NT2/D1 (cell line): ENCODE data around the gene FASTK.
A peak's percentile ranks its signal among the peaks of the same experiment; 100 is the strongest.

Experiments used
- DNase-seq: peaks from one replicate; pipeline ENCODE4 v3.0.0-alpha.2; 2011; ENCODE audit warnings: low read depth, low spot score
- H3K27me3 ChIP-seq: 2 replicates; pipeline ENCODE4 v1.6.0; 2011; ENCODE audit warnings: mild to moderate bottlenecking; ENCODE audit not compliant: insufficient read length, insufficient read depth
- H3K36me3 ChIP-seq: 2 replicates; pipeline ENCODE4 v1.6.1; 2011; ENCODE audit warnings: mild to moderate bottlenecking, low read length, mixed read lengths; ENCODE audit not compliant: insufficient read depth, insufficient read length
- H3K4me1 ChIP-seq: 2 replicates; pipeline ENCODE4 v1.5.1; 2011; ENCODE audit not compliant: insufficient read depth, insufficient read length
- H3K4me3 ChIP-seq: 2 replicates; pipeline ENCODE4 v1.5.1; 2011; ENCODE audit warnings: low read depth; ENCODE audit not compliant: insufficient read length
- H3K9ac ChIP-seq: 2 replicates; pipeline ENCODE4 v1.6.0; 2011; ENCODE audit warnings: low read depth; ENCODE audit not compliant: insufficient read length
- H3K9me3 ChIP-seq: 2 replicates; pipeline ENCODE4 v1.5.1; 2011; ENCODE audit warnings: mild to moderate bottlenecking, low read length; ENCODE audit not compliant: insufficient read depth
- SUZ12 ChIP-seq: IDR thresholded peaks from 2 replicates; pipeline ENCODE4 v1.6.1; 2011; ENCODE audit not compliant: insufficient read length, insufficient read depth; ENCODE audit errors: extremely low read depth
- YY1 ChIP-seq: IDR thresholded peaks from 2 replicates; pipeline ENCODE4 v1.6.1; 2011; ENCODE audit not compliant: insufficient read length, insufficient read depth
- ZNF274 ChIP-seq: IDR thresholded peaks from 2 replicates; pipeline ENCODE4 v1.6.1; 2011; ENCODE audit warnings: mild to moderate bottlenecking, low read depth, low read length

Gene FASTK

GRCh38 chr7:151063212-151063561 lies 17.4 kb downstream of the FASTK start:
- DNase-seq: no peak
- H3K36me3 ChIP-seq: peaks cover 41% of the 10 kb centered on the region
- no peaks in the 10 kb centered on the region for H3K27me3 ChIP-seq
- peak overlapping the region; percentile 50 for H3K9ac ChIP-seq
- H3K9me3 ChIP-seq: no peaks in the 10 kb centered on the region
- H3K4me3 ChIP-seq: peak overlapping the region; percentile 42
- H3K4me1 ChIP-seq: peaks cover 7% of the 10 kb centered on the region
- TF ChIP-seq ZNF274 (no peak), SUZ12 (no peak), YY1 (no peak)

- peaks cover 7% of the 10 kb centered on the region for H3K4me1 ChIP-seq
- peaks cover 38% of the 10 kb centered on the region for H3K36me3 ChIP-seq
- no peaks in the 10 kb centered on the region for H3K27me3 ChIP-seq
- DNase-seq: peak; percentile 91
- peak overlapping the region; percentile 74 for H3K4me3 ChIP-seq
- H3K9ac ChIP-seq: peak overlapping the region; percentile 81
- TF ChIP-seq SUZ12: no peak
- no peak for TF ChIP-seq ZNF274
- TF ChIP-seq YY1: no peak
- H3K9me3 ChIP-seq: no peaks in the 10 kb centered on the region
These were observed 18.0 kb downstream of the FASTK start for GRCh38 chr7:151062399-151063211.

- H3K9me3 ChIP-seq: no peaks in the 10 kb centered on the region
- H3K9ac ChIP-seq: peak overlapping the region; percentile 81
- no peaks in the 10 kb centered on the region for H3K27me3 ChIP-seq
- no peak for DNase-seq
- H3K36me3 ChIP-seq: peaks cover 32% of the 10 kb centered on the region
- H3K4me1 ChIP-seq: peaks cover 5% of the 10 kb centered on the region
- peak overlapping the region; percentile 74 for H3K4me3 ChIP-seq
- TF ChIP-seq YY1 (no peak), ZNF274 (no peak), SUZ12 (no peak)
These were observed 18.6 kb downstream of the FASTK start for GRCh38 chr7:151062111-151062398.

GRCh38 chr7:151061213-151062110 lies 19.1 kb downstream of the FASTK start:
- no peak for TF ChIP-seq YY1
- no peak for DNase-seq
- Histone ChIP-seq H3K4me3 (peak overlapping the region; percentile 74), H3K36me3 (peaks cover 26% of the 10 kb centered on the region), H3K4me1 (peaks cover 10% of the 10 kb centered on the region), H3K9ac (peak overlapping the region; percentile 81), H3K27me3 (peaks cover 2% of the 10 kb centered on the region), H3K9me3 (no peaks in the 10 kb centered on the region)

- no peak for DNase-seq
These were observed 20.0 kb downstream of the FASTK start for GRCh38 chr7:151060416-151061212.

DNA sequence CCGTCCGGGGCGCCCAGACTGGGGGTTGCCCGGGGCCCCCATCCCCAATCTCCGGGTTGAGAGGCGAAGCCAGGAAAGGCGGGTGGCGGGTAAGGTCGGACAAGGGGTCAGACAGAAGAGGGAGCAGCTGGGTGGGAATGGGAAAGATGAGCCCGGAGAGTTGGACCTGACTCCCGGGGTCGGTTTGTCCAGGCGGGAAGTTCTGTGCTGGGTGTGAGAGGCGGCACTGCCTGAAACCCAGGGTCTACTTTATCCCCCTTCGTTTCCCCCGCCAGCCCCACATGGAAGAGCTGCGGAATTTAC lies 20.5 kb downstream of the FASTK start:
- Histone ChIP-seq H3K9me3 (no peaks in the 10 kb centered on the region), H3K4me3 (peak overlapping the region; percentile 74), H3K27me3 (peaks cover 8% of the 10 kb centered on the region), H3K4me1 (peaks cover 12% of the 10 kb centered on the region), H3K9ac (peak overlapping the region; percentile 81), H3K36me3 (peaks cover 12% of the 10 kb centered on the region)
- TF ChIP-seq SUZ12: no peak
- TF ChIP-seq ZNF274: no peak
- TF ChIP-seq YY1: no peak
- no peak for DNase-seq

More at GRCh38 chr7:151060416-151061212, 20.0 kb downstream of the FASTK start:
- H3K9me3 ChIP-seq: no peaks in the 10 kb centered on the region
- peaks cover 12% of the 10 kb centered on the region for H3K4me1 ChIP-seq
- H3K4me3 ChIP-seq: peak overlapping the region; percentile 74
- H3K36me3 ChIP-seq: peaks cover 18% of the 10 kb centered on the region
- TF ChIP-seq YY1: no peak
- no peak for TF ChIP-seq SUZ12
- no peak for TF ChIP-seq ZNF274
- peak overlapping the region; percentile 81 for H3K9ac ChIP-seq
- H3K27me3 ChIP-seq: peaks cover 8% of the 10 kb centered on the region
